Subcutaneous adipose tissue (tissue), 4 donors: ENCODE results near the gene CNPY2. TPM values are rescaled to one million over a fixed set of nuclear protein-coding genes. Genes with fewer than 3 reads are reported as not detected.

ENCODE experiments used
- CTCF ChIP-seq: fragments of 450-650 bp; IDR thresholded peaks from one replicate; pipeline ENCODE4 v1.5.1; 2016; ENCODE audit warnings: low read depth, mild to moderate bottlenecking, control low read depth, antibody characterized with exemption, moderate library complexity
- total RNA-seq, 4 donors: library from RNA; depleted of rRNA; stranded (reverse); fragments of >200 nt; gene quantifications; one replicate each; pipeline ENCODE4 v1.1.0, GENCODE V29; 2016

CNPY2 gene
- total RNA-seq, 4 donors from 2014 or later, result 59.7 to 76.7 (median 64.7) TPM

- no peak for TF ChIP-seq CTCF
These were observed 10.7 kb upstream of the CNPY2 start for GRCh38 chr12:56326533-56326932.

DNA sequence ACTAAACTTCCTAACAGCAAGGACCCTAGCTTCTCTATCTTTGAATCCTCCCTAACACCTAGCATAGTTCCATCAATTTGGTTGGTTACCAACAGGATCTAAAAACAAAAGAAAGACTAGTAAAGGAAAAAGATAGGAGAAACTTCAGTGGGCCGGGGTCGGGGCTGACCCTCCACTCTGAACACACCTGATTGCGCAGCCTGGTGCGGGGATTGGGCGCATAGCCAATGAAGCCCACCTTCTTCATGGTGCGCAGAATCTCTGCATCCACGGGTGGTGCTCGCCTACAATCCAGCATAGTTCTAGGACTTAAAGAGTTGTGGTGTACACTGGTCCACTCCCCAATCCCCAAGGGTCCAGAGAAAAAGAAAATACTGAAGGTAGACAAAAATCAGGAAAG, 10.3 kb upstream of the CNPY2 start:
- no peak for TF ChIP-seq CTCF

- TF ChIP-seq CTCF, result no peak
These were observed 8.4 kb upstream of the CNPY2 start for GRCh38 chr12:56324206-56324605.

DNA sequence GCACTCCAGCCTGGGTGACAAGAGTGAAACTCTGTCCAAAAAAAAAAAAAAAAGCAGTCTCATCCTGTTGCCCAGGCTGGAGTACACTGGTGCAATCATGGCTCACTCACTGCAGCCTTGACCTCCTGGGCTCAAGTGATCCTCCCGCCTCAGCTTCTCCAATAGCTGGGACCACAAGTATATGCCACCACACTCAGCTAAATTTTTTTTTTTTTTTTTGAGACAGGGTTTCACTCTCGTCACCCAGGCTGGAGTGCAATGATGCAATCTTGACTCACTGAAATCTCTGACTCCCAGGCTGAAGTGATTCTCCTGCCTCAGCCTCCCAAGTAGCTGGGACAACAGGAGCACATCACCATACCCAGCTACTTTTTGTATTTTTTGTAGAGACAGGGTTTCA, 5.2 kb upstream of the CNPY2 start:
- TF ChIP-seq CTCF, result no peak

- no peak for TF ChIP-seq CTCF
These were observed 1.9 kb upstream of the CNPY2 start for GRCh38 chr12:56317675-56318074.

- TF ChIP-seq CTCF, result no peak
These were observed 553 bp downstream of the CNPY2 start for GRCh38 chr12:56315249-56315621.

- TF ChIP-seq CTCF, result no peak
These were observed 4.8 kb downstream of the CNPY2 start for GRCh38 chr12:56311003-56311402.

DNA sequence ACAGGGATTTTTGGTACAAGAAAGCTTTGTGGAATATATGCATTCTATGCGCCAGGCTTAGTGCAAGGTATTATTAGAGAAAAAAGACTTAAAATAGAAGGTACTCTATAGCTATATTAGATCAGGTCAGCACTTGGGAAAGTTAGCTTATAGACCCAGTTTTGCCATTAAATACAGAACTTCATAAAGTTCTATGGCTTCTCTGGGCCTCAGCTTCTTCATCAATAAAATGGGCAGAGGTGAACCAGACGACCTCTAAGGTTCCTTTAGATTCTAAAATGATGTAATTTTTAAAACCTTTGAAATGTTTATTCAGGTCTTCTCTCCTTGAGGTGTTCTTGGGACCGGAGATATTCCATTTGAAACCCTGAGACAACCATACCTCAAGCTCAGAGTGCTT, 7.1 kb downstream of the CNPY2 start:
- no peak for TF ChIP-seq CTCF
